ENCODE data around the gene LRRC3C.
"Not testable (repeated sequence)": the region's sequence is repeated elsewhere in the genome, so short reads cannot be mapped to it uniquely, and the experiment has no call there.

The LRRC3C gene

DNA sequence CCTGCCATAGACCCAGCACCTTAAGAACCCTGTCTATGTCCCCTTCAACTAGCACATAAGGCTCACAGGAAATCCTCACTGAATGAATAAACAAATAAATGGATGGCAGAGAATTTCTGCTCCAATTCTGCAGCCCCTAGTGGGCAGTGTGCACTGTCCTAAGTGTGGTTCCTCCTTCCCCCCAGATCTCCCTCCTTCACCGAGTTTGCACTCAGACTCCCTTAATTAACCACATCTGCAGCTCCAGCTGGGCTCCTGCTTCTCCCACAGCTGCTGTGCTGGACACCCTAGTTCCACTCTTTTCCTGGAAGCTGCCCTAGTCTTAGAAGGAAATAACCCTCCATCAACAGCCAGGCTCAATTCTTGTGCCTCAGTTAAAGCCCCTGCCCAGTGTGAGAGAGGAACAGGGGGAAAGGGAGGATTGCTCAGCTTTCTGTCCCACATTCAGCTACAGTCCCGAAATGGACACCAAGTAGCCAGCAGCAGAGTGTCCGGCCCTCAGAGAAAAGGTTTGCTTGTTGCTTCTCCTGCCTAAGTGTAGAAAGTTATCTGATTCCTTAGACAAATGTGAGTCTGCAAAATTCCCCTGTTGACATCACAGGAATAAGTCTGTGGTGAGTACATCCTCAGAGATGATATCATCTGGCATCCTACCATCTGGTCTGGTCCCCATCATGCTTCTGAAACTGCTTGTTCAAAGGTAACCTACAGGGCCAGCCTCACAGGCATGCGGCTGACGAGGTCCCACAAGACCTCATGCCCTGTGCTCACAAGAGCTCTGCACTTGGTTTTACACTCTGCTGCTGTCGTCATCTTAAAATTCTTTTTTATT is 12.3 kb downstream of the LRRC3C start:
- DNase-seq (ENCODE audit: low read depth), result peak; percentile 89
- TF ChIP-seq, protein P1, sequence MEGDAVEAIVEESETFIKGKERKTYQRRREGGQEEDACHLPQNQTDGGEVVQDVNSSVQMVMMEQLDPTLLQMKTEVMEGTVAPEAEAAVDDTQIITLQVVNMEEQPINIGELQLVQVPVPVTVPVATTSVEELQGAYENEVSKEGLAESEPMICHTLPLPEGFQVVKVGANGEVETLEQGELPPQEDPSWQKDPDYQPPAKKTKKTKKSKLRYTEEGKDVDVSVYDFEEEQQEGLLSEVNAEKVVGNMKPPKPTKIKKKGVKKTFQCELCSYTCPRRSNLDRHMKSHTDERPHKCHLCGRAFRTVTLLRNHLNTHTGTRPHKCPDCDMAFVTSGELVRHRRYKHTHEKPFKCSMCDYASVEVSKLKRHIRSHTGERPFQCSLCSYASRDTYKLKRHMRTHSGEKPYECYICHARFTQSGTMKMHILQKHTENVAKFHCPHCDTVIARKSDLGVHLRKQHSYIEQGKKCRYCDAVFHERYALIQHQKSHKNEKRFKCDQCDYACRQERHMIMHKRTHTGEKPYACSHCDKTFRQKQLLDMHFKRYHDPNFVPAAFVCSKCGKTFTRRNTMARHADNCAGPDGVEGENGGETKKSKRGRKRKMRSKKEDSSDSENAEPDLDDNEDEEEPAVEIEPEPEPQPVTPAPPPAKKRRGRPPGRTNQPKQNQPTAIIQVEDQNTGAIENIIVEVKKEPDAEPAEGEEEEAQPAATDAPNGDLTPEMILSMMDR (conservative IDR thresholded peaks at IDR 0.05; ENCODE audit: low read length), result peak; percentile 76
- H3K4me3 ChIP-seq (ENCODE audit: low read length), result peak overlapping the region; percentile 10

DNA sequence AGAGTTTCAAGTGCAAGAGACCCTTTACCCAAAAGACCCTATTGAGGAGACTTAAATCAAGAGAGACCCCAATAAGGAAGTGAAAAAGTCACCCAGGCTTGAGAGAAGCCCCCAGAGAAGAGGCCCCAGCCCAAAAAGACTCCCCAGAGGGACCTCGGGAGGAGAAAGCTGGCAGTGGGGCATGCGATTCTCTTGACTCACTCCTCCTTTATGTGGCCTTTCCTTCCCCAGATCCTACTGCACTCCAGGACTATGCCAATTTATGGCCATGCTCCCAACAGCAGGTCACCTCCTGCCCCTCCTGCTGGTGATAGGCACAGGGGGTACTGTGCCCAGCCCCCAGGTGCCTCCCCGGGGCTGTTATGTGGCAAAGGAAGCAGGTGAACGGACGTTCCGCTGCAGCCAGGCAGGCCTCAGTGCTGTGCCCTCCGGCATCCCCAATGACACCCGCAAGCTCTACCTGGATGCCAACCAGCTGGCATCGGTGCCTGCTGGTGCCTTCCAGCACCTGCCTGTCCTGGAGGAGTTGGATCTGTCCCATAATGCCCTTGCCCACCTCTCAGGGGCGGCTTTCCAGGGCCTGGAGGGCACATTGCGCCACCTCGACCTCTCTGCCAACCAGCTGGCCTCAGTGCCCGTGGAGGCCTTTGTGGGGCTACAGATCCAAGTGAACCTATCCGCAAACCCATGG is 16.3 kb downstream of the LRRC3C start:
- TF ChIP-seq, protein P1 (conservative IDR thresholded peaks at IDR 0.05; ENCODE audit: low read length), result no peak
- no peak for DNase-seq (ENCODE audit: low read depth)
- H3K4me3 ChIP-seq (ENCODE audit: low read length), result no peak overlapping the region

DNA sequence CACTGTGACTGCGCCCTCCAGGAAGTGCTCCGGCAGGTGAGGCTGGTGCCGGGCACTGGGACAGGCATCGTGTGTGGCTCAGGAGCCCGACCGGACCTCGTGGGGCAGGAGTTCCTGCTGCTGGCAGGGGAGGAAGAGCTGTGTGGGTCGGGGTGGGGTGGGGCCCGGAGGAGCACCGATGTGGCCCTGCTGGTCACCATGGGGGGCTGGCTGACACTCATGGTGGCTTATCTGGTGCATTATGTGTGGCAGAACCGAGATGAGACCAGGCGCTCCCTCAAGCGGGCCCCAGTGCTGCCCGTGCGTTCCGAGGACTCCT is 16.8 kb downstream of the LRRC3C start:
- DNase-seq (ENCODE audit: low read depth), result no peak

DNA sequence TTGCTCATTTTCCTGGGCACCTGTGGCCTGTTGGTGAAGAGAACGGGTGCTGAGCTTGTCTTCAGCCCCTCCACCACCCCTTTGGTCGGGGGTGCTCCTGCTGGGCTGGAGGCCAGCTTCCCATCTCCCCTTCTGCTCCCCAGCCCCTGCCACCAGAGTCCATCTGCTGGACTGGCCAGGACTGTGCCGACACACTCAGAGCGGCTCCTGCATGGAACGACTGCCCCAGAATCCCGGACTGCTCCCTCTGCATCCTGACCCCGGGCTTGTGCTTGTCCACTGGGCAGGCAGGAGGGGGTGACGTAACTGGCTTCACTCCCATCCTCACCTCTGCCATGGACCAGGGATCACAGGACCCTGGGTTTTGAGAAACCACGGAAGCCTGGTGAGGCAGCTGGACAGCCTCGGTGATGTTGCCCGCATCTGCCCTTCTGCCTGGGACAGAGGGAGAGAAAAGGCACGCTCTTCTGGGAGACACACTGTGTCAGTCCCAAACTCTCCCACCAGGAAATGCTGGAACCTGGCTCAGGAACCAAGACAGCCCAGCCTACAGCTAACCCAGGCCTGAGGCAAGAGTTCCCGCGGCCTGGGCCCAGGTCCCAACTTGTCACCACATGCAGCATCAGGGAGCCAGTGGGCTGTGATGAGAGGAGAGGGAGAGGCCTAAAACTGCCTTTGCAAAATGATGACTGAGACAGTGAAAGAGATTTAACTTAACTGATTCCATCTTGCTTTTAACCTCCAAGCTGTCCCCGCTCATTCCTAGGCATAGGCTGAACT is 19.2 kb downstream of the LRRC3C start:
- H3K4me3 ChIP-seq (ENCODE audit: low read length), result no peak overlapping the region
- no peak for DNase-seq (ENCODE audit: low read depth)
- TF ChIP-seq, protein P1 (conservative IDR thresholded peaks at IDR 0.05; ENCODE audit: low read length), result no peak

More for the DNA sequence above, 16.8 kb downstream of the LRRC3C start:
- TF ChIP-seq, protein P1 (conservative IDR thresholded peaks at IDR 0.05; ENCODE audit: low read length), result no peak
- no peak overlapping the region for H3K4me3 ChIP-seq (ENCODE audit: low read length)

DNA sequence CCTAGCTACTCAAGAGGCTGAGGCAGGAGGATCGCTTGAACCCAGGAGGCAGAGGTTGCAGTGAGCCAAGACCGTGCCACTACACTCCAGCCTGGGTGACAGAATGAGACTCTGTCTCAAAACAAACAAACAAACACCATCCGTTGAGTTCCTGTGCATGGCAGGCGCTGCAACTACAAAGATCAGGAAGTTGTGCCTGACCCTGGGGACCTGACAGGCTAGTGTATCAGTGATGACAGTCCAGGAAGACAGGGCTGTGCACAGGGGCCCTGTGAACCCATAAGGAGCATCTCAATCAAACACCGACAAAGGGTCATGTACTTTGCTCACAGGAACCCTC is 20.9 kb downstream of the LRRC3C start:
- not testable (repeated sequence) for DNase-seq (ENCODE audit: low read depth); H3K4me3 ChIP-seq (ENCODE audit: low read length)

DNA sequence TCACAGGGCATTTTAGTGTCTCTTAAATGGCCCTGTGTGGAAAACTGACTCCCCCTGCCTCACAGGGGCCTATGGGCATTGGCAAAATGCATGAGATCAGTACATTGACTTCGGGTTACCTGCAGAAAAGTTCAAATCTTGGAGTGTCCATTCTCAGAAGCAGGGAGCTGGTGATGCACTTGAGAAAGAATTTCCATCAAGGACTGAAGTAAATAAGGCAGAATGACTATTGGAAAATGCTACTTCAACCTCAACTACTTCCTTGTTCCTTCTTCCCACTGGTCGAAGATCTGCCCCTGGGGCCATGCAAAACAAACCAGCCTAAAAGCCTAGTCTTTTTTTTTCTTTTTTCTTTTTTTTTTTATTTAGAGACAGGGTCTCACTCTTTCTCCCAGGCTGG is 21.5 kb downstream of the LRRC3C start:
- no peak overlapping the region for H3K4me3 ChIP-seq (ENCODE audit: low read length)
- TF ChIP-seq, protein P1 (conservative IDR thresholded peaks at IDR 0.05; ENCODE audit: low read length), result no peak
- DNase-seq (ENCODE audit: low read depth), result no peak

DNA sequence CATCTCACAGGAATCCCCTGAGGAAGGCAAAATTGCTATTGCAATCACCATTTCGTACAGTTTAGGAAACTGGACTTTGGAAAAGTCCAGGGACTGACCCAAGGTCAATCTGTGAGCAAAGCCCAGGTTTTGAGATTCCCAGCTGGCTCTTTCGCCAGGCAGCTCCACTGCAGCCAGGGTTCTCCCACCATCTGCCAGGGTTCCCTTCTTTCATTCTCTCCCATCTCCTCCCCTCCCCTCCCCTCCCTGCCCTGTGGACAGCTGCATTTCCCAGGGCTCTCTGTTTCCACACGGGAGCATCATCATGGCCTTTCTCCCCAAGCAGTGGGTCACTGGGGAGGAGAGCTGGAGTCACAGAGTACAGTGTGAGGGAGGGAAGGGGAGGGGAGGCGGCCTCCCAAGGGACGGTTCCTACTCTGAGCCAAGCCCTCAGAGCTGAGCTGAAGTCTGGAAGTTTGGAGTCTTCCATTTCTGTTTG is 23.4 kb downstream of the LRRC3C start:
- no peak for DNase-seq (ENCODE audit: low read depth)
- TF ChIP-seq, protein P1 (conservative IDR thresholded peaks at IDR 0.05; ENCODE audit: low read length), result no peak
- H3K4me3 ChIP-seq (ENCODE audit: low read length), result no peak overlapping the region
